ENCODE results near the gene TPRN.

- TF ChIP-seq ELK1 (IDR thresholded peaks at IDR 0.05; ENCODE audit: borderline replicate concordance, low read depth, low read length) (no peak), RAD21 (IDR thresholded peaks at IDR 0.05; ENCODE audit: low read length) (no peak), CTCF (conservative IDR thresholded peaks at IDR 0.05; ENCODE audit: low read depth, low read length) (no peak), POLR2A (IDR thresholded peaks at IDR 0.05; ENCODE audit: low read depth, low read length) (no peak), SMC3 (IDR thresholded peaks at IDR 0.05; ENCODE audit: low read depth, low read length) (no peak), USF2 (IDR thresholded peaks at IDR 0.05; ENCODE audit: low read depth, low read length) (no peak), CEBPB (IDR thresholded peaks at IDR 0.05; ENCODE audit: low read depth, low read length) (no peak), BHLHE40 (IDR thresholded peaks at IDR 0.05; ENCODE audit: low read depth, low read length) (no peak), RCOR1 (IDR thresholded peaks at IDR 0.05; ENCODE audit: insufficient replicate concordance, low read length) (no peak)
Measured at GRCh38 chr9:137148242-137148641, 52.3 kb downstream of the TPRN start.
